ENCODE measurements around the gene PCNT. TPM values are rescaled to one million over a fixed set of nuclear protein-coding genes. Genes with fewer than 3 reads are reported as not detected.

The PCNT gene
- polyA plus RNA-seq, 1 donor from 2014 or later: 28.2 TPM

- H3K4me3 ChIP-seq (ENCODE audit: low read length): no peak overlapping the region
- peaks cover 37% of the 10 kb centered on the region for H3K79me2 ChIP-seq (replicated peaks; ENCODE audit: insufficient read depth, low read length)
- H3K27me3 ChIP-seq (ENCODE audit: insufficient read depth, low read depth, low read length): no peaks in the 10 kb centered on the region
- no peaks in the 10 kb centered on the region for H3K9me3 ChIP-seq (ENCODE audit: low read length)
- no peak overlapping the region for H3K9ac ChIP-seq (ENCODE audit: low read length)
- H3K27ac ChIP-seq (ENCODE audit: low read length): no peak overlapping the region
- no peak overlapping the region for H3K4me2 ChIP-seq (ENCODE audit: low read length)
- H3F3A ChIP-seq (ENCODE audit: insufficient read depth, low read length, poor library complexity, severe bottlenecking): no peaks in the 10 kb centered on the region
- H3K36me3 ChIP-seq (ENCODE audit: insufficient read depth, low read length): no peaks in the 10 kb centered on the region
- no peaks in the 10 kb centered on the region for H3K9me2 ChIP-seq (ENCODE audit: insufficient read depth, low read length)
- H2AFZ ChIP-seq (ENCODE audit: low read depth, low read length): no peak overlapping the region
- H4K20me1 ChIP-seq (ENCODE audit: insufficient read depth): no peaks in the 10 kb centered on the region
- no peak for TF ChIP-seq TAF1 (IDR thresholded peaks at IDR 0.05; ENCODE audit: low read depth)
- no peak for TF ChIP-seq REST (IDR thresholded peaks at IDR 0.05; ENCODE audit: borderline replicate concordance)
- no peak for TF ChIP-seq EZH2 (IDR thresholded peaks at IDR 0.05; ENCODE audit: borderline replicate concordance, insufficient read depth, low read length, poor library complexity, severe bottlenecking)
- TF ChIP-seq SMC3 (conservative IDR thresholded peaks at IDR 0.05; ENCODE audit: poor library complexity): no peak
- no peak for TF ChIP-seq MXI1 (conservative IDR thresholded peaks at IDR 0.05; ENCODE audit: poor library complexity, severe bottlenecking)
- no peak for TF ChIP-seq RAD21 (conservative IDR thresholded peaks at IDR 0.05)
- TF ChIP-seq CTCF (IDR thresholded peaks at IDR 0.05; ENCODE audit: poor library complexity, severe bottlenecking): no peak
- no peak for TF ChIP-seq EP300 (conservative IDR thresholded peaks at IDR 0.05; ENCODE audit: poor library complexity, severe bottlenecking)
- no peak for TF ChIP-seq POLR2AphosphoS5 (IDR thresholded peaks at IDR 0.05)
Observed at GRCh38 chr21:46327711-46328110, 3.8 kb downstream of the PCNT start.

GRCh38 chr21:46328151-46328550 lies 4.2 kb downstream of the PCNT start:
- Histone ChIP-seq H3K27me3 (ENCODE audit: insufficient read depth, low read depth, low read length) (no peaks in the 10 kb centered on the region), H2AFZ (ENCODE audit: low read depth, low read length) (no peak overlapping the region), H4K20me1 (ENCODE audit: insufficient read depth) (no peaks in the 10 kb centered on the region), H3K9me3 (ENCODE audit: low read length) (no peaks in the 10 kb centered on the region), H3K4me3 (ENCODE audit: low read length) (no peak overlapping the region), H3K36me3 (ENCODE audit: insufficient read depth, low read length) (no peaks in the 10 kb centered on the region), H3K9ac (ENCODE audit: low read length) (no peak overlapping the region), H3K4me2 (ENCODE audit: low read length) (no peak overlapping the region), H3K79me2 (replicated peaks; ENCODE audit: insufficient read depth, low read length) (peaks cover 33% of the 10 kb centered on the region), H3F3A (ENCODE audit: insufficient read depth, low read length, poor library complexity, severe bottlenecking) (no peaks in the 10 kb centered on the region), H3K9me2 (ENCODE audit: insufficient read depth, low read length) (no peaks in the 10 kb centered on the region), H3K27ac (ENCODE audit: low read length) (no peak overlapping the region)
- TF ChIP-seq EP300 (conservative IDR thresholded peaks at IDR 0.05; ENCODE audit: poor library complexity, severe bottlenecking): no peak
- no peak for TF ChIP-seq POLR2AphosphoS5 (IDR thresholded peaks at IDR 0.05)
- no peak for TF ChIP-seq EZH2 (IDR thresholded peaks at IDR 0.05; ENCODE audit: borderline replicate concordance, insufficient read depth, low read length, poor library complexity, severe bottlenecking)
- TF ChIP-seq CTCF (IDR thresholded peaks at IDR 0.05; ENCODE audit: poor library complexity, severe bottlenecking): no peak
- no peak for TF ChIP-seq MXI1 (conservative IDR thresholded peaks at IDR 0.05; ENCODE audit: poor library complexity, severe bottlenecking)
- no peak for TF ChIP-seq RAD21 (conservative IDR thresholded peaks at IDR 0.05)
- no peak for TF ChIP-seq REST (IDR thresholded peaks at IDR 0.05; ENCODE audit: borderline replicate concordance)
- no peak for TF ChIP-seq SMC3 (conservative IDR thresholded peaks at IDR 0.05; ENCODE audit: poor library complexity)
- TF ChIP-seq TAF1 (IDR thresholded peaks at IDR 0.05; ENCODE audit: low read depth): no peak
